Measurements from ENCODE around the gene AASDHPPT.

- TF ChIP-seq REST (IDR thresholded peaks at IDR 0.05; ENCODE audit: low read depth, low read length), result no peak
- TF ChIP-seq JUND (IDR thresholded peaks at IDR 0.05), result no peak
- TF ChIP-seq CTCF (IDR thresholded peaks at IDR 0.05), result no peak
- no peak for TF ChIP-seq FOXM1 (IDR thresholded peaks at IDR 0.05; ENCODE audit: low read depth)
- TF ChIP-seq SMC3 (IDR thresholded peaks at IDR 0.05; ENCODE audit: low read depth, low read length), result no peak
- TF ChIP-seq RAD21 (IDR thresholded peaks at IDR 0.05; ENCODE audit: low read length), result no peak
- no peak for TF ChIP-seq MAX (IDR thresholded peaks at IDR 0.05; ENCODE audit: low read depth)
- TF ChIP-seq EZH2phosphoT487 (IDR thresholded peaks at IDR 0.05; ENCODE audit: borderline replicate concordance, low read depth), result no peak
- no peak for TF ChIP-seq TAF1 (IDR thresholded peaks at IDR 0.05; ENCODE audit: borderline replicate concordance, low read depth, low read length)
- no peak for TF ChIP-seq CHD2 (IDR thresholded peaks at IDR 0.05; ENCODE audit: low read length, partially characterized antibody)
These were observed 50.1 kb downstream of the AASDHPPT start for GRCh38 chr11:106127604-106128003.
